Epithelial cell of umbilical artery (primary cell): ENCODE measurements around the gene UGCG. TPM values are rescaled to one million over a fixed set of nuclear protein-coding genes. Genes with fewer than 3 reads are reported as not detected.

Experiments
- total RNA-seq: library from RNA; depleted of rRNA; stranded (reverse); fragments of >200 nt; gene quantifications from 2 replicates; pipeline ENCODE4 v1.2.3, GENCODE V29; 2014

UGCG gene
- total RNA-seq = 49.7 and 60.8 TPM in 2 replicates

GRCh38 chr9:111895996-111896941, at the start of gene UGCG:
Gene UGCG, plus strand, starts transcription at chr9:111896814. Its CDS starts 402 bp downstream, at chr9:111897216.

Other genes with a start within 250 kb of the UGCG start
- 59.9 and 76.7 TPM in 2 replicates for gene GNG10, start 235.2 kb upstream of the UGCG start, total RNA-seq
- 0.15 TPM in 1 of 2 replicates, not detected in the other for gene SHOC1, start 101.9 kb upstream of the UGCG start, total RNA-seq